ENCODE measurements around the gene KIAA0930. TPM values are rescaled to one million over a fixed set of nuclear protein-coding genes. Genes with fewer than 3 reads are reported as not detected.
A peak's percentile ranks its signal among the peaks of the same experiment; 100 is the strongest.

KIAA0930 gene
- total RNA-seq = 18.6 TPM
- long read RNA-seq, full-length matches to known transcripts = 60 of 68 reads
- long read RNA-seq, partial matches to known transcripts = 2 of 68 reads
- long read RNA-seq, other reads (novel, unspliced or antisense) = 6 of 68 reads

DNA sequence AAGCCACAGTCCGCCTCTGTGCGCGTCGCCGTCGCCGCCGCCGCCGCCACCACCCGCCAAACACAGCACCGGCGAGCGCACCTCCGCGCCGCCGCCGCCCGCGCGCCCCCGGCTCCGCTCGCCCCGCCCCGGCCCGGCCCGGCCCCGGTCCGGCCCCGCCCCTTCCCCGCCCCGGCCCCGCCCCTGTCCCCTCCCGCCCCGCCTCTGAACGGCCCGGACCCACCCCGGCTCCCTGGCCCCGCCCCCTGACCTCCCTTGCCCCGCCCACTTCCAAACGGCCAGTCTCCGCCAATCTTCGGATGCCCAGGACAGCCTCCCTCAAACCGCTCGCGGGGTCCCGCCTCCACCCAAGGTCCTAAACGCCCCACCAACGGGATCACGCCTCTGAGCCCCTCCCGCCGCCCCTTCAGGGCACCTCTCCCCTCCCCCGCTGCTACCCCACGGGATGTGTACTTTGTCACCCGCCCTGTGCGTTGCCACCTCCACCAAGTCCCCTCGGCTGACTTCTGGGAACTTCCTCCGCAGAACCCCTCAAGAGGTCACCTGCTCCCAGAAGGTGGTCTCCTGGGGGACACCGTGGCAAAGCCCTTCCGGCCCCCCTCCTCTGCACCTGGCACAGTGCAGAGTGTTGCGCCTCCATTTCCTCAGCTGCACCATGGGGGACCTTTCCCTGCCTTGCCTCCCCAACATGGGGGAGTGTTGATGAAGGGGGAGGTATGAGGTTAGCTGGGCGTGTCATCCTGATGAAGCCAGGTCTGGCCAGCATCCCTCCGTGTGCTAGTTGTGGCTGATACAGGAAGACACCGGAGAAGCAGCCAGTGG is at the start of gene KIAA0930:
KIAA0930 (minus strand) TSS at position 85 of the 822 bp plus-strand sequence. CDS start 191 bp downstream, outside the sequence.
- H3K27ac ChIP-seq (replicated peaks) = peak within 1 kb of the TSS; percentile 63
- intact Hi-C loops (cut with micrococcal nuclease) = no loop called here
- peak within 1 kb of the TSS; percentile 77 for H3K4me3 ChIP-seq
- peak; percentile 82 for DNase-seq
- no peaks in the 10 kb centered on the region for H3K36me3 ChIP-seq
- H3K27me3 ChIP-seq (ENCODE audit: low read depth) = no peaks in the 10 kb centered on the region
- H3K4me1 ChIP-seq = peaks cover 24% of the 10 kb centered on the region
- no peaks in the 10 kb centered on the region for H3K9me3 ChIP-seq (replicated peaks)
- TF ChIP-seq, protein P1, sequence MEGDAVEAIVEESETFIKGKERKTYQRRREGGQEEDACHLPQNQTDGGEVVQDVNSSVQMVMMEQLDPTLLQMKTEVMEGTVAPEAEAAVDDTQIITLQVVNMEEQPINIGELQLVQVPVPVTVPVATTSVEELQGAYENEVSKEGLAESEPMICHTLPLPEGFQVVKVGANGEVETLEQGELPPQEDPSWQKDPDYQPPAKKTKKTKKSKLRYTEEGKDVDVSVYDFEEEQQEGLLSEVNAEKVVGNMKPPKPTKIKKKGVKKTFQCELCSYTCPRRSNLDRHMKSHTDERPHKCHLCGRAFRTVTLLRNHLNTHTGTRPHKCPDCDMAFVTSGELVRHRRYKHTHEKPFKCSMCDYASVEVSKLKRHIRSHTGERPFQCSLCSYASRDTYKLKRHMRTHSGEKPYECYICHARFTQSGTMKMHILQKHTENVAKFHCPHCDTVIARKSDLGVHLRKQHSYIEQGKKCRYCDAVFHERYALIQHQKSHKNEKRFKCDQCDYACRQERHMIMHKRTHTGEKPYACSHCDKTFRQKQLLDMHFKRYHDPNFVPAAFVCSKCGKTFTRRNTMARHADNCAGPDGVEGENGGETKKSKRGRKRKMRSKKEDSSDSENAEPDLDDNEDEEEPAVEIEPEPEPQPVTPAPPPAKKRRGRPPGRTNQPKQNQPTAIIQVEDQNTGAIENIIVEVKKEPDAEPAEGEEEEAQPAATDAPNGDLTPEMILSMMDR (IDR thresholded peaks at IDR 0.05; ENCODE audit: borderline replicate concordance) = no peak

DNA sequence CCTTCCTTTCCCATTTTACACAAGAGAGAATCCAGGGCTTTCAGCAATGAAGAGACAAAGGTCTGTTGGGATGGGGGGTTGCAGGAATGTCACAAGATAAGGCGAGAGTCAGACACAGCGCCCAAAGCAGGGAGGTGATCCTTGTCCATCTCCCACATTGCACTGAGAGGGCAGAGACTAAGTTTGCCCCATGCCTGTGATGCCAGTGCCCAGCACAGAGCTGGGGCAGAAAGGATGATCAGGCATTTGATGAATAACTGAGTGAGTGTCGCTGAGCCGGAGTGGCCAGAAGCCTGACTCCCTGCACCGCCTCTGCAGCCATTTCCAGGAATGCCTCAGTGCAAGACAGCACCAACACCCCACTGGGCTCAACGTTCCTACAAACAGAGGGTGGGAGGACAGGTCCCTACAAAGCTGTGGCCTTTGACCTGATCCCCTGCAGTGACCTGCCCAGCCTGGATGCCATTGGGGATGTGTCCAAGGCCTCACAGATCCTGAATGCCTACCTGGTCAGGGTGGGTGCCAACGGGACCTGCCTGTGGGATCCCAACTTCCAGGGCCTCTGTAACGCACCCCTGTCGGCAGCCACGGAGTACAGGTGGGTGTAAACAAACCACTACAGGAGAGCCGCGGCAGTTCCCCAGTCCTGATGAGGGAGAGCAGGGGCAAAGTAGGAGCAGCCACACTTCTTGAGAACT is 46.3 kb upstream of the KIAA0930 start:
- no peak for DNase-seq
- intact Hi-C loops (cut with micrococcal nuclease) = loop anchor here (10.0 kb wide), 1 partner anchor 268 kb away; no protein-coding TSS in a partner anchor
- H3K36me3 ChIP-seq = no peaks in the 10 kb centered on the region
- peaks cover 24% of the 10 kb centered on the region for H3K27me3 ChIP-seq (ENCODE audit: low read depth)
- no peaks in the 10 kb centered on the region for H3K9me3 ChIP-seq (replicated peaks)
- peaks cover 12% of the 10 kb centered on the region for H3K4me1 ChIP-seq
- TF ChIP-seq, protein P1 (IDR thresholded peaks at IDR 0.05; ENCODE audit: borderline replicate concordance) = no peak
- no peak overlapping the region for H3K27ac ChIP-seq (replicated peaks)
- no peak overlapping the region for H3K4me3 ChIP-seq

DNA sequence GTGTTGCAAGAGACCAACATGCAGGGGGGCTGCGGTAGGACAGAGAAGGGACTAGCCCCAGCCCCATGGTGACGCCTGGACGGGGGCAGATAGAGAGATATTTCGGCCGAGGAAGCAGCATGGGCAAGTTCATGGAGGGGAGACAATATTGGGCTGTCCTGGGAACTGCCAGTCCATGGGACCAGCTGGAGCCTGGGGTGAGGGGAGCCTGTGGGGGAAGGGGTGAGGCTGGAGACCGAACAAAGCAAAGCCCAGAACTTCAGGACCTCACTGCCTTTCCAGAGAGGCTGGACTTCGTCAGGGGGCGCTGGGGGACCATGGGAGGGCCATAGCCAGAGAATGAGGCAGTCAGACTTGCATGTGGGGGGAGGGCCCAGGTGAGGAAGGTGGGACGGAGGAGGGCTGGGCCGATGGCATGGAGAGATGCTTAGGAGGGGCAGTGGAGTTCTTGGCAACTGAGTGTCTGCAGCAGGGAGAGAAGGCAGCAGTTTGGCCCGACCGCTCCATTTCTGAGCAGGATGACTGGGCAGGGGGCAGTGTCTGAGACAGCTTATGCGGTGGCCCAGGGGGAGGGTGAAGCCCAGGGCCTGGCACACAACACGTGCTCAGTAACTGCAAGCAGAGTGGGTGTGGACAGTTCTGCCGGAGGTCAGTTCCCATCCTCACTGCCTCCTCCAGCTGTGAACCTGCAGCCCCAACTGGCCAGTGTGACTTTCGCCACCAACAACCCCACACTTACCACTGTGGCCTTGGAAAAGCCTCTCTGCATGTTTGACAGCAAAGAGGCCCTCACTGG is 44.8 kb upstream of the KIAA0930 start:
- intact Hi-C loops (cut with micrococcal nuclease) = loop anchor here (10.0 kb wide), 1 partner anchor 269 kb away; no protein-coding TSS in a partner anchor
- H3K27me3 ChIP-seq (ENCODE audit: low read depth) = peaks cover 24% of the 10 kb centered on the region
- H3K27ac ChIP-seq (replicated peaks) = peak overlapping the region; percentile 46
- H3K4me1 ChIP-seq = peaks cover 14% of the 10 kb centered on the region
- H3K4me3 ChIP-seq = peak overlapping the region; percentile 61
- DNase-seq = no peak
- no peaks in the 10 kb centered on the region for H3K9me3 ChIP-seq (replicated peaks)
- H3K36me3 ChIP-seq = no peaks in the 10 kb centered on the region
- TF ChIP-seq, protein P1 (IDR thresholded peaks at IDR 0.05; ENCODE audit: borderline replicate concordance) = no peak

DNA sequence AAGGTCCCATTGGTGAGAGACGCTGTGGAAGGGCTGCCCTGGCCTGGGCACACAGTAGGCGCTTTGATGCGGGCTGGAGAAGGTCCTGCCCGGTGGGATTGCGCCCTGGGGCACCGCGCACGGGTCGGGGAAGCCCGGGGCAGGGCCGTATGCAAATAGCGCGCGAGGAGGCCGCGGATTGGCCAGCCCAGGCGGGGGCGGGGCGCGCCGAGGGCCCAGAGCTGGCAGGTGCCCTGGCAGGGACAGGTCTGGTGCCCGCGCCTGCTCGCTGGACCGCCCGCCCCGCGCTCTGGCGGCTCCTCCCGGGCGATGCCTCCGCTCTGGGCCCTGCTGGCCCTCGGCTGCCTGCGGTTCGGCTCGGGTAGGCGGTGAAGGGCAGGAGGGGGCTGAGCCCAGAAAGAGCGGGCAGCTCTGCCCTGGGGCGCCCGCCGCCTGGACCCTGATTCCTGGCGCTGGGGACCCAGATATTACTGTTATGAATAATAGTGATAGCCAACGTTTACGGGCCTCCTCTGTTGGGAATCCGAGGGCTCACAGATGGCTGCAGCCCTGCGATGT is 44.1 kb upstream of the KIAA0930 start, which contains the start of gene UPK3A:
UPK3A (plus strand) TSS at position 245 of the 558 bp plus-strand sequence; CDS start at position 310, 65 bp downstream.
- H3K27me3 ChIP-seq (ENCODE audit: low read depth) = peaks cover 20% of the 10 kb centered on the region
- peak; percentile 80 for DNase-seq
- H3K4me1 ChIP-seq = peaks cover 21% of the 10 kb centered on the region
- intact Hi-C loops (cut with micrococcal nuclease) = loop anchor here (10.0 kb wide), 1 partner anchor 270 kb away; no protein-coding TSS in a partner anchor
- no peaks in the 10 kb centered on the region for H3K9me3 ChIP-seq (replicated peaks)
- peak within 1 kb of the TSS; percentile 46 for H3K27ac ChIP-seq (replicated peaks)
- H3K36me3 ChIP-seq = no peaks in the 10 kb centered on the region
- TF ChIP-seq, protein P1 (IDR thresholded peaks at IDR 0.05; ENCODE audit: borderline replicate concordance) = no peak
- peak within 1 kb of the TSS; percentile 61 for H3K4me3 ChIP-seq
